ENCODE results near the gene HMCN2.

DNA sequence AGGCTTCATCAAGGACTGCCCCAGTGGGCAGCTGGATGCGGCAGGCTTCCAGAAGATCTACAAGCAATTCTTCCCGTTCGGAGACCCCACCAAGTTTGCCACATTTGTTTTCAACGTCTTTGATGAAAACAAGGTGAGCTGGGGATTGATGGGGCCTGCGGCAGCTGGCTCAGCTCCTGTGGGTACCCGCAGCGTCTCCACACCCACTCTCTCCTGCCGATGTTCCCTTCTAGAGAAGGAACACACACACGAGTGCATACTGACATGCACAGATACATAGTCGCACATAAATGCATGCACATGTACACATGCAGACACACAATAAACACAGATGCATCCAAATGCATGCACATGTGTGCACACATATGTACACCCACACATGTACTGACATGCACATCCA lies 47.7 kb upstream of the HMCN2 start:
- no peak for TF ChIP-seq RAD21 (IDR thresholded peaks at IDR 0.05; ENCODE audit: low read length)
- TF ChIP-seq CTCF (conservative IDR thresholded peaks at IDR 0.05; ENCODE audit: low read depth, low read length): no peak
- no peak for TF ChIP-seq RCOR1 (IDR thresholded peaks at IDR 0.05; ENCODE audit: insufficient replicate concordance, low read length)
- no peak for TF ChIP-seq CEBPB (IDR thresholded peaks at IDR 0.05; ENCODE audit: low read depth, low read length)
- TF ChIP-seq POLR2A (IDR thresholded peaks at IDR 0.05; ENCODE audit: low read depth, low read length): no peak
- no peak for TF ChIP-seq MXI1 (IDR thresholded peaks at IDR 0.05; ENCODE audit: borderline replicate concordance, low read depth, low read length)
- TF ChIP-seq BHLHE40 (IDR thresholded peaks at IDR 0.05; ENCODE audit: low read depth, low read length): no peak
- TF ChIP-seq USF2 (IDR thresholded peaks at IDR 0.05; ENCODE audit: low read depth, low read length): no peak
- no peak for TF ChIP-seq CHD1 (IDR thresholded peaks at IDR 0.05; ENCODE audit: low read depth, low read length)
- no peak for TF ChIP-seq MAZ (IDR thresholded peaks at IDR 0.05; ENCODE audit: borderline replicate concordance, low read depth, low read length)
- TF ChIP-seq ELK1 (IDR thresholded peaks at IDR 0.05; ENCODE audit: borderline replicate concordance, low read depth, low read length): no peak
- TF ChIP-seq RFX5 (IDR thresholded peaks at IDR 0.05; ENCODE audit: low read depth, low read length): no peak
